Epithelial cell of esophagus (primary cell): ENCODE data around the gene SPRR4.

Experiments
- DNase-seq: peaks from one replicate; pipeline ENCODE4 v3.0.0; 2010; ENCODE audit warnings: low read depth
- H3K4me3 ChIP-seq: 2 replicates; pipeline ENCODE4 v1.5.1; 2011; ENCODE audit warnings: mild to moderate bottlenecking, low read length, control low read depth
- CTCF ChIP-seq: IDR thresholded peaks from 2 replicates; pipeline ENCODE4 v1.5.1; 2011; ENCODE audit warnings: low read depth, mild to moderate bottlenecking, low read length, control low read depth, inconsistent platforms; ENCODE audit not compliant: insufficient read depth; ENCODE audit errors: missing control alignments

Gene SPRR4

DNA sequence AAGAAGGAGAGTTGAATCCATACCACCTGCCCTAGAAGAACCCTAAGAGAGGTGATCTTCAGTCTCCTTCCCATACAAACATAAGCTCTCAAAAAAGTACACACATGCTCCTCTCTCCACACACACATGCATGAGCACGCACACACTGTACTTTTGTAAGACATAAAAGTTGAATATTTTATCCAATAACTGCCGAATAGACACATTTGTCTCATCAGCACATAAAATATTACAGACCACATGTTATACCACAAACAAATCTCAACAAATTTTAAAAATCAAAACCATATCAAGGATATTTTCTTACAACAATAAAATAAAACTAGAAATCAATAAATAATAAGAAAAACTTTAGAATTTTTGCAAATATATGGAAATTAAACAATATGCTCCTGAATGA, 16.1 kb downstream of the SPRR4 start:
- no peak for TF ChIP-seq CTCF
- no peak for DNase-seq

DNA sequence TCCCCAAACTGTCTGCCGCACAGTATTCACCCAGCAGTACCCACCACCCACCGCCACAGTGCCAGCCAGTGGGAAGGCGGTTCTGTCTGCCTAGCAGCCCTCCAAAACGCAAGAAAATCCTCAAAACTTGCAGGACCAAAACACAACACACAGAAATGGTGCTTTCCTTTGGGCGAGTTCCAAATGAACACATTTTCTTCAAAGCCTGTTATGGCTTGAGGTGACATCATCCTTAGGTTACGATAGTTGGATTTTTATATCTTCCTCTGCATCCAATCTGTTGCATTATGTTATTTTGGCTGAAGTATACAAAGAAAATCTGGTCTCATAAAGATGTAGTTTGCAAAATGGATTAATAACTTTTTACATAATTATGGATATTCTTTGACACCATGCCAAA, 22.7 kb downstream of the SPRR4 start:
- H3K4me3 ChIP-seq: no peak overlapping the region
- no peak for TF ChIP-seq CTCF
- DNase-seq: no peak

More for the DNA sequence above, 16.1 kb downstream of the SPRR4 start:
- no peak overlapping the region for H3K4me3 ChIP-seq

DNA sequence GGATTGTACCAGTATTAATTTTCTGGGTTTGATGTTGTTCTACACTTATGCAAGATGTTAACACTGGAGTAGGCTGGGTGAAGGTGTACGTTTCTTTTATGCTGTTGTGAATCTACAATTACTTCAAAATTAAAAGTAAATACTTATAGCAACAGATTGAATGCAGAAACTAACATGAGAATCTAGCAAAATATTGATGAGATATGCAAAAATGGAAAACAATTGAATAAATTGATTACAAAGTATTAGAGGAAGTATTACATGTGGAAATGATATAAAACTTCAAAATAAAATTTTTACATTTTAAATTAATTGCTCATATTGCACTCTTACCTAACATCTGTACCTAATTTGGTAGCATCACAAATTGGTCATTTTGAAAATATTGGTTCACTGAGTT, 25.4 kb downstream of the SPRR4 start:
- no peak for TF ChIP-seq CTCF
- H3K4me3 ChIP-seq: no peak overlapping the region
- no peak for DNase-seq

DNA sequence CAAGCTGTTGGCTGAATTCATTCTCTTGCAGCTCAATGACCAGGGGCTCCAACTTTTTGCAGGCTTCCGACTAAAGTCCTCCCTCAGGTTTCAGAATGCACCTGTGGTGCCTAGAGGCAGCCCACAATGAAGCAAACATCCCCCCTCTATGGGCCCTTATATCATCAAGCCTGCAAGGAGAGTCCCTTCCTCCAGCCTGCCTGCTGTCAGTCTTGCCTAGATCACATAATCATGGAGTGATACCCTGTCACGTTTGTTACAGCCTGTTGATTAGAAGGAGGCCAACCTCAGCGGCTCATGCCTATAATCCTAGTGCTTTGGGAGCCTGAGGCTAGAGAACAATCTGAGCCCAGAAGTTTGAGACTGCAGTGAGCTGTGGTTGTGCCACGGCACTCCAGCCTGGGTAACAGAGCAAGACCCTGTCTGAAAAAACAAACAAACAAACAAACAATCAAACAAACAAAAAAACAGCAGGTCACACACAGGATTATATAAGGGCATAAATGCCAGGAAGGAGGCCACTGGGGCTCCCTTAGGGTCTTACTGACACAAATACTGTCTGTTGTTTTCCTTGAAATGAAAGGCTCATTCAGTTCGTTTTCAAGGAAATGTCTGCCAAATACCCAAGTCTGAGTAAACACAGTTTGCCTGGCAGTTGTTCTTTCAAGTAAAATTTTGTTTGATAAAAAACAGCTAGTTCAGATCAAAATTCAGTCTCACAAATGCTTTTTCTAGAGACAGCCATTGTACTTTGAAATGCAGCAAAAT, 26.4 kb downstream of the SPRR4 start:
- no peak for TF ChIP-seq CTCF
- DNase-seq: no peak
- no peak overlapping the region for H3K4me3 ChIP-seq

- DNase-seq: no peak
- TF ChIP-seq CTCF: no peak
- H3K4me3 ChIP-seq: no peak overlapping the region
Measured at GRCh38 chr1:152997901-152998300, 27.5 kb downstream of the SPRR4 start.

DNA sequence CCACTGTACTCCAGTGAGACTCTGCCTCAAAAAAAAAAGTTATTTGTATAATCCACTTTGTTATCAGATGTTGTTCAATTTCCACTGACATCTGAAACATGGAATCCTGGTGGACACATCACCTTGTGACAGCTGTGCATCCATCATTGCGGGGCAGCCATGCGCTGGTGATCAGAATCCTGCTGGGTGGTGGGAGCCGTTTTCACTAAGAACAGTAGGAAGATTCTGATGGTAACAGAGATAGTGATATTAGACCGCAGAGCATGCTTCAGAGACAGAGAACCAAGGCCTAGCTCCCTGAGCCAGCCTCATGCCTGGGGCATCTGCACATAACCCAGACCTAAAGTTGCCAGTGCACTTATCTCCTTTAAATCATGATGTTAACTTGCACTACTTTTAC, 28.0 kb downstream of the SPRR4 start:
- TF ChIP-seq CTCF: no peak
- no peak overlapping the region for H3K4me3 ChIP-seq
- no peak for DNase-seq

DNA sequence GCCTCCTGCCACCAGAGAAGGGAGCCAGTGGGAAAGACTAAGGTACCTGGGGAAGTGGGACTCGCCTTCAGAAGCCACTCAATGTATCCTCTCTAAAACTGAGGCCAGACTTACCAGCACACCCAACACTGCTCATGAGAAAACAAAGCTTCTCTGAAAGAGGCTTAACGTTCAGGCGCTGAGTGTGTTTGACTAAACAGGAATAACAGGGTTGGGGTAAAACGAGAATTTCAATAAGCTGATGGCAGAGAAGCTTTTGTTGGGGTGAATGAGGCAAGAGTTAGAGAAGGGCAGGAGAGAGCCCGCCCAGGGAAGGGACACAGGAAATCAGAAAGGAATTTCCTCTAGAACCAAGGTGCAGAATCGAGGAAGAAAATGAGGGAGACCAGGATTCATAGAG, 29.4 kb downstream of the SPRR4 start:
- DNase-seq: peak; percentile 78
- TF ChIP-seq CTCF: no peak
- H3K4me3 ChIP-seq: no peak overlapping the region
